HEK293 (cell line): ENCODE data around the gene MRPS16.
A peak's percentile ranks its signal among the peaks of the same experiment; 100 is the strongest.
"Not testable (repeated sequence)": the region's sequence is repeated elsewhere in the genome, so short reads cannot be mapped to it uniquely, and the experiment has no call there.

Source experiments
- CTCF ChIA-PET: fragments of 350-600 bp; formaldehyde crosslinking; extraction: SDS; loops from one replicate; lab custom pipeline; 2021; ENCODE audit warnings: antibody characterized with exemption; lab: Yijun Ruan, JAX
- POLR2A ChIA-PET: fragments of 300-600 bp; formaldehyde crosslinking; extraction: SDS; loops from one replicate; lab custom pipeline; 2020; ENCODE audit warnings: antibody characterized with exemption, inconsistent platforms; lab: Yijun Ruan, JAX
- H3K27ac ChIP-seq: fragments of 200-500 bp; sonication (Bioruptor generic); 2 replicates; pipeline ENCODE4 v1.5.1; 2014; ENCODE audit warnings: low read depth, low read length, control low read depth, inconsistent platforms; ENCODE audit errors: extremely low read depth
- H3K36me3 ChIP-seq, 2 experiments: fragments of 200-500 bp in 1 of 2; sonication (Bioruptor generic) in 1 of 2; 1 replicate in 1 of 2; 2 replicates in 1 of 2; pipeline ENCODE4 v1.5.1; 2014 to 2017; ENCODE audit warnings: inconsistent platforms in 2 of 2, low read length in 2 of 2; ENCODE audit not compliant: control insufficient read depth in 2 of 2, insufficient read depth in 1 of 2
- H3K4me1 ChIP-seq: fragments of 200-500 bp; sonication (Bioruptor generic); 2 replicates; pipeline ENCODE4 v1.5.1; 2014; ENCODE audit warnings: mild to moderate bottlenecking, low read length, inconsistent platforms; ENCODE audit not compliant: control insufficient read depth, insufficient read depth
- H3K4me3 ChIP-seq: 2 replicates; pipeline ENCODE4 v1.5.1; 2011; ENCODE audit warnings: low read depth, mild to moderate bottlenecking, control low read depth, low read length, moderate library complexity
- H3K9me3 ChIP-seq: fragments of 200-500 bp; sonication (Bioruptor generic); 2 replicates; pipeline ENCODE4 v1.5.1; 2014; ENCODE audit warnings: low read depth, low read length, inconsistent platforms; ENCODE audit not compliant: control insufficient read depth, insufficient read depth
- CTCF ChIP-seq: fragments of 450-650 bp; formaldehyde crosslinking; IDR thresholded peaks from 2 replicates; pipeline ENCODE4 v1.5.1; 2016; ENCODE audit warnings: missing biosample characterization, missing genetic modification characterization
- GFI1B ChIP-seq: fragments of 450-650 bp; formaldehyde crosslinking; IDR thresholded peaks from 2 replicates; pipeline ENCODE4 v1.5.1; 2016; ENCODE audit warnings: missing biosample characterization, missing genetic modification characterization
- GLIS2 ChIP-seq: fragments of 450-650 bp; formaldehyde crosslinking; IDR thresholded peaks from 2 replicates; pipeline ENCODE4 v1.5.1; 2016; ENCODE audit warnings: missing biosample characterization, missing genetic modification characterization
- HOXC10 ChIP-seq: sonication (generic); formaldehyde crosslinking; IDR thresholded peaks from 2 replicates; pipeline ENCODE4 v1.8.1; 2023; ENCODE audit warnings: mild to moderate bottlenecking, missing genetic modification reagents
- HOXD13 ChIP-seq: sonication (generic); formaldehyde crosslinking; IDR thresholded peaks from 2 replicates; pipeline ENCODE4 v1.8.0; 2022; ENCODE audit warnings: missing genetic modification reagents, borderline replicate concordance
- KLF16 ChIP-seq: fragments of 450-650 bp; formaldehyde crosslinking; IDR thresholded peaks from 2 replicates; pipeline ENCODE4 v1.5.1; 2017; ENCODE audit warnings: missing biosample characterization, missing genetic modification characterization
- PATZ1 ChIP-seq: fragments of 450-650 bp; formaldehyde crosslinking; IDR thresholded peaks from 2 replicates; pipeline ENCODE4 v1.5.1; 2016; ENCODE audit warnings: missing biosample characterization, missing genetic modification characterization
- SCRT2 ChIP-seq: fragments of 450-650 bp; formaldehyde crosslinking; IDR thresholded peaks from 2 replicates; pipeline ENCODE4 v1.5.1; 2016; ENCODE audit warnings: missing biosample characterization, missing genetic modification characterization
- ZBTB17 ChIP-seq: fragments of 450-650 bp; formaldehyde crosslinking; IDR thresholded peaks from 2 replicates; pipeline ENCODE4 v1.5.1; 2016; ENCODE audit warnings: missing biosample characterization, missing genetic modification characterization
- ZBTB20 ChIP-seq: fragments of 450-650 bp; formaldehyde crosslinking; IDR thresholded peaks from 2 replicates; pipeline ENCODE4 v1.5.1; 2016; ENCODE audit warnings: missing biosample characterization, missing genetic modification characterization
- ZBTB48 ChIP-seq: fragments of 450-650 bp; formaldehyde crosslinking; IDR thresholded peaks from 2 replicates; pipeline ENCODE4 v1.5.1; 2016; ENCODE audit warnings: missing biosample characterization, missing genetic modification characterization
- ZBTB7A ChIP-seq: fragments of 450-650 bp; formaldehyde crosslinking; IDR thresholded peaks from 2 replicates; pipeline ENCODE4 v1.5.1; 2016; ENCODE audit warnings: low read depth, missing biosample characterization, missing genetic modification characterization
- ZBTB8A ChIP-seq: fragments of 450-650 bp; formaldehyde crosslinking; IDR thresholded peaks from 2 replicates; pipeline ENCODE4 v1.5.1; 2016; ENCODE audit warnings: missing biosample characterization, missing genetic modification characterization
- ZFP69B ChIP-seq: fragments of 450-650 bp; formaldehyde crosslinking; IDR thresholded peaks from 2 replicates; pipeline ENCODE4 v1.5.1; 2016; ENCODE audit warnings: missing biosample characterization, missing genetic modification characterization
- ZNF184 ChIP-seq: fragments of 450-650 bp; IDR thresholded peaks from 2 replicates; pipeline ENCODE4 v1.5.1; 2018; ENCODE audit warnings: missing biosample characterization, mild to moderate bottlenecking, missing genetic modification characterization
- ZNF391 ChIP-seq: fragments of 450-650 bp; formaldehyde crosslinking; IDR thresholded peaks from 2 replicates; pipeline ENCODE4 v1.5.1; 2016; ENCODE audit warnings: low read depth, missing biosample characterization, missing genetic modification characterization, borderline replicate concordance
- ZNF394 ChIP-seq: fragments of 450-650 bp; formaldehyde crosslinking; IDR thresholded peaks from 2 replicates; pipeline ENCODE4 v1.5.1; 2016; ENCODE audit warnings: missing biosample characterization, missing genetic modification characterization, mild to moderate bottlenecking, moderate library complexity, borderline replicate concordance
- ZNF529 ChIP-seq: fragments of 450-650 bp; formaldehyde crosslinking; IDR thresholded peaks from 2 replicates; pipeline ENCODE4 v1.5.1; 2017; ENCODE audit warnings: missing genetic modification characterization, missing biosample characterization; ENCODE audit not compliant: insufficient replicate concordance
- ZNF626 ChIP-seq: fragments of 450-650 bp; sonication (Bioruptor Pico); formaldehyde crosslinking; IDR thresholded peaks from 2 replicates; pipeline ENCODE4 v1.5.1; 2018; ENCODE audit warnings: missing biosample characterization, missing genetic modification characterization, inconsistent platforms
- ZNF629 ChIP-seq: fragments of 450-650 bp; formaldehyde crosslinking; IDR thresholded peaks from 2 replicates; pipeline ENCODE4 v1.5.1; 2017; ENCODE audit warnings: missing biosample characterization, missing genetic modification characterization
- ZNF664 ChIP-seq: fragments of 450-650 bp; formaldehyde crosslinking; IDR thresholded peaks from 2 replicates; pipeline ENCODE4 v1.5.1; 2016; ENCODE audit warnings: missing biosample characterization, missing genetic modification characterization
- ZNF692 ChIP-seq: fragments of 450-650 bp; formaldehyde crosslinking; IDR thresholded peaks from 2 replicates; pipeline ENCODE4 v1.5.1; 2016; ENCODE audit warnings: missing biosample characterization, missing genetic modification characterization

MRPS16 gene

GRCh38 chr10:73258612-73259011, 6.2 kb upstream of the MRPS16 start:
- POLR2A ChIA-PET: interaction anchor here (0.6 kb wide), 1 partner anchor 90 kb away, joined by 3 read pairs; no protein-coding TSS in a partner anchor
- TF ChIP-seq ZNF626 (tag by site-specific recombination) (0 out of 2 replicates have a peak, but pooled peaks have one; percentile 18), ZNF529 (tag by site-specific recombination) (peak; percentile 8)
- H3K4me1 ChIP-seq, H3K9me3 ChIP-seq, H3K27ac ChIP-seq, CTCF ChIA-PET, H3K36me3 ChIP-seq, H3K4me3 ChIP-seq: not testable (repeated sequence)

- peaks cover 8 to 32% of the 10 kb centered on the region in 2 experiments; a peak in 2 of 3 replicates for H3K36me3 ChIP-seq
- TF ChIP-seq CTCF (tag by site-specific recombination) (peak; percentile 30; the same call in 1 of the 2 replicates), ZNF664 (tag by site-specific recombination) (no peak)
- TF ChIP-seq, all 188 proteins: peak for 1
- Histone ChIP-seq H3K27ac (peak overlapping the region; percentile 79), H3K9me3 (no peaks in the 10 kb centered on the region), H3K4me1 (0 out of 2 replicates have a peak, but pooled peaks cover 3% of the 10 kb centered on the region), H3K4me3 (peak overlapping the region; percentile 64)
- POLR2A ChIA-PET: interaction anchor here (0.6 to 2.3 kb wide), 10 partner anchors 9 to 528 kb away, joined by 3 to 13 read pairs (median 4); partner anchors contain the start of gene CFAP70
- CTCF ChIA-PET: interaction anchor here (1.2 to 4.5 kb wide), 2 partner anchors 11 to 94 kb away, joined by 4 to 21 read pairs; no protein-coding TSS in a partner anchor
Observed at GRCh38 chr10:73253225-73253555, 746 bp upstream of the MRPS16 start.

GRCh38 chr10:73251683-73252444, 580 bp downstream of the MRPS16 start:
- peak overlapping the region; percentile 64 for H3K4me3 ChIP-seq
- peaks cover 8 to 33% of the 10 kb centered on the region in 2 experiments; a peak in 2 of 3 replicates for H3K36me3 ChIP-seq
- H3K4me1 ChIP-seq: peaks cover 5% of the 10 kb centered on the region; the same call in 1 of the 2 replicates
- POLR2A ChIA-PET: interaction anchor here (0.6 to 2.3 kb wide), 11 partner anchors 10 to 557 kb away, joined by 3 to 13 read pairs (median 4); partner anchors contain the start of genes CFAP70 and PPP3CB
- CTCF ChIA-PET: interaction anchor here (4.5 kb wide), 1 partner anchor 12 kb away, joined by 21 read pairs; no protein-coding TSS in a partner anchor
- H3K9me3 ChIP-seq: no peaks in the 10 kb centered on the region
- H3K27ac ChIP-seq: peak overlapping the region; percentile 79
- 0 out of 2 replicates have a peak, but pooled peaks have one; percentile 68 for TF ChIP-seq ZFP69B (tag by site-specific recombination)
- no peak for TF ChIP-seq ZNF629 (tag by site-specific recombination)
- no peak for TF ChIP-seq ZNF391 (tag by site-specific recombination)
- peak; percentile 86 for TF ChIP-seq SCRT2 (tag by site-specific recombination)
- peak; percentile 66; the same call in 1 of the 2 replicates for TF ChIP-seq ZNF394 (tag by site-specific recombination)
- no peak for TF ChIP-seq GFI1B (tag by site-specific recombination)
- TF ChIP-seq ZBTB17 (tag by site-specific recombination): peak; percentile 71; the same call in 1 of the 2 replicates
- TF ChIP-seq ZBTB8A: 0 out of 2 replicates have a peak, but pooled peaks have one; percentile 23
- no peak for TF ChIP-seq ZBTB20
- 0 out of 2 replicates have a peak, but pooled peaks have one; percentile 30 for TF ChIP-seq ZBTB7A (tag by site-specific recombination)
- TF ChIP-seq HOXC10 (CRISPR knock-in tag): no peak
- TF ChIP-seq ZNF184: no peak
- peak; percentile 92 for TF ChIP-seq ZNF692 (tag by site-specific recombination)
- TF ChIP-seq PATZ1 (tag by site-specific recombination): 0 out of 2 replicates have a peak, but pooled peaks have one; percentile 25
- no peak for TF ChIP-seq KLF16 (tag by site-specific recombination)
- no peak for TF ChIP-seq ZBTB48 (tag by site-specific recombination)
- 0 out of 2 replicates have a peak, but pooled peaks have one; percentile 26 for TF ChIP-seq GLIS2
- no peak for TF ChIP-seq HOXD13 (CRISPR knock-in tag)
